GM23338 (cell line): ENCODE measurements around the gene SLC25A25. TPM values are rescaled to one million over a fixed set of nuclear protein-coding genes. Genes with fewer than 3 reads are reported as not detected.
"Not testable (repeated sequence)": the region's sequence is repeated elsewhere in the genome, so short reads cannot be mapped to it uniquely, and the experiment has no call there.

Source experiments
- ATAC-seq: fragments of 200-7000 bp; cut with Tn5 transposase; 3 replicates; pipeline ENCODE4 v1.9.1; 2020
- DNase-seq: peaks from one replicate; pipeline ENCODE4 v3.0.0-alpha.2; 2015; ENCODE audit warnings: low spot score
- H2AFZ ChIP-seq: fragments of 200-600 bp; sonication (generic); 2 replicates; pipeline ENCODE4 v1.8.0; 2016; ENCODE audit warnings: antibody characterized with exemption, mild to moderate bottlenecking, moderate library complexity
- H3F3A ChIP-seq: fragments of 200-600 bp; sonication (generic); replicated peaks from 2 replicates; pipeline ENCODE4 v1.8.0; 2017; ENCODE audit warnings: antibody characterized with exemption, mixed run types, low read depth
- H3K27ac ChIP-seq: fragments of 200-600 bp; sonication (generic); 2 replicates; pipeline ENCODE4 v1.6.1; 2016; ENCODE audit warnings: low read depth
- H3K27me3 ChIP-seq: fragments of 200-600 bp; sonication (generic); 2 replicates; pipeline ENCODE4 v1.8.0; 2016; ENCODE audit warnings: mild to moderate bottlenecking, mixed run types, moderate library complexity; ENCODE audit not compliant: insufficient read depth
- H3K36me3 ChIP-seq: fragments of 200-600 bp; sonication (generic); 2 replicates; pipeline ENCODE4 v1.8.0; 2016; ENCODE audit warnings: mild to moderate bottlenecking; ENCODE audit not compliant: insufficient read depth
- H3K4me1 ChIP-seq: fragments of 200-600 bp; sonication (generic); 2 replicates; pipeline ENCODE4 v1.8.0; 2016; ENCODE audit warnings: mild to moderate bottlenecking, moderate library complexity; ENCODE audit not compliant: insufficient read depth
- H3K4me2 ChIP-seq: fragments of 200-600 bp; sonication (generic); 2 replicates; pipeline ENCODE4 v1.7.1; 2017; ENCODE audit warnings: mixed run types
- H3K4me3 ChIP-seq: fragments of 200-600 bp; sonication (generic); 2 replicates; pipeline ENCODE4 v1.6.1; 2016; ENCODE audit warnings: mixed run types
- H3K79me2 ChIP-seq: fragments of 200-600 bp; sonication (generic); replicated peaks from 2 replicates; pipeline ENCODE4 v1.8.0; 2017; ENCODE audit warnings: mild to moderate bottlenecking; ENCODE audit not compliant: insufficient read depth
- H3K9me2 ChIP-seq: fragments of 200-600 bp; sonication (generic); 2 replicates; pipeline ENCODE4 v1.8.0; 2017; ENCODE audit not compliant: insufficient read depth
- H4K20me1 ChIP-seq: fragments of 200-600 bp; sonication (generic); replicated peaks from 2 replicates; pipeline ENCODE4 v1.8.0; 2017; ENCODE audit warnings: mild to moderate bottlenecking; ENCODE audit not compliant: insufficient read depth
- H3K27ac Mint-ChIP-seq: 2 replicates; pipeline ENCODE4 v1.8.0; 2020; ENCODE audit warnings: inconsistent platforms, mild to moderate bottlenecking, moderate library complexity, mixed read lengths
- H3K27me3 Mint-ChIP-seq: 3 replicates; pipeline ENCODE4 v1.8.0; 2022; ENCODE audit warnings: low read depth, mild to moderate bottlenecking, moderate library complexity, mixed read lengths, inconsistent platforms; ENCODE audit not compliant: insufficient read depth, poor library complexity
- H3K36me3 Mint-ChIP-seq: 3 replicates; pipeline ENCODE4 v1.8.0; 2021; ENCODE audit warnings: low read depth, mild to moderate bottlenecking, inconsistent platforms, moderate library complexity, mixed read lengths
- H3K4me1 Mint-ChIP-seq: 3 replicates; pipeline ENCODE4 v1.8.0; 2020; ENCODE audit warnings: mild to moderate bottlenecking, inconsistent platforms, mixed read lengths
- H3K4me3 Mint-ChIP-seq: 3 replicates; pipeline ENCODE4 v1.8.0; 2021; ENCODE audit warnings: moderate library complexity, mild to moderate bottlenecking, inconsistent platforms, mixed read lengths
- H3K9me3 Mint-ChIP-seq: 3 replicates; pipeline ENCODE4 v1.8.0; 2020; ENCODE audit warnings: moderate library complexity, mild to moderate bottlenecking, inconsistent platforms, mixed read lengths
- CREB1 ChIP-seq: fragments of 250-450 bp; sonication (Bioruptor Pico); IDR thresholded peaks from 2 replicates; pipeline ENCODE4 v1.5.0; 2020; ENCODE audit warnings: low read depth, mild to moderate bottlenecking, moderate library complexity
- EZH2phosphoT487 ChIP-seq: fragments of 200-600 bp; sonication (generic); IDR thresholded peaks from one replicate; pipeline ENCODE4 v1.8.1; 2018; ENCODE audit warnings: antibody characterized with exemption; ENCODE audit not compliant: unreplicated experiment
- JUNB ChIP-seq: IDR thresholded peaks from one replicate; pipeline ENCODE4 v1.6.1; 2016; ENCODE audit warnings: antibody characterized with exemption; ENCODE audit not compliant: unreplicated experiment
- POLR2AphosphoS5 ChIP-seq: IDR thresholded peaks from 2 replicates; pipeline ENCODE4 v1.6.1; 2016; ENCODE audit warnings: antibody characterized with exemption, low read depth
- STAT1 ChIP-seq: IDR thresholded peaks from one replicate; pipeline ENCODE4 v1.6.1; 2016; ENCODE audit warnings: antibody characterized with exemption; ENCODE audit not compliant: unreplicated experiment
- polyA plus RNA-seq: library from polyadenylated mRNA; unstranded; fragments of >200 nt; fragmentation: Nextera tagmentation; extraction: Ambion mirVana; gene quantifications from 2 replicates; pipeline ENCODE4 v1.2.1, GENCODE V29; 2016
- total RNA-seq: library from RNA; depleted of rRNA; stranded (reverse); fragments of >200 nt; shearing (Covaris generic); gene quantifications from 2 replicates; pipeline ENCODE4 v1.2.3, GENCODE V29; 2014
- TF ChIP-seq, protein P1 (sequence below): IDR thresholded peaks from 2 replicates; pipeline ENCODE4 v1.6.1; 2016; ENCODE audit warnings: antibody characterized with exemption
- TF ChIP-seq, protein P2 (sequence below), 2 experiments: fragments of 200-600 bp in 1 of 2; sonication (generic) in 1 of 2; conservative IDR thresholded peaks; 2 replicates each; pipeline versions ENCODE4 v1.5.1 to v1.6.1; 2016 to 2017; ENCODE audit warnings: antibody characterized with exemption in 2 of 2, low read depth in 2 of 2, mild to moderate bottlenecking in 2 of 2, moderate library complexity in 1 of 2

SLC25A25 gene
- total and polyA plus RNA-seq, 2 experiments from 2014 or later: 7.1 to 27.0 TPM

DNA sequence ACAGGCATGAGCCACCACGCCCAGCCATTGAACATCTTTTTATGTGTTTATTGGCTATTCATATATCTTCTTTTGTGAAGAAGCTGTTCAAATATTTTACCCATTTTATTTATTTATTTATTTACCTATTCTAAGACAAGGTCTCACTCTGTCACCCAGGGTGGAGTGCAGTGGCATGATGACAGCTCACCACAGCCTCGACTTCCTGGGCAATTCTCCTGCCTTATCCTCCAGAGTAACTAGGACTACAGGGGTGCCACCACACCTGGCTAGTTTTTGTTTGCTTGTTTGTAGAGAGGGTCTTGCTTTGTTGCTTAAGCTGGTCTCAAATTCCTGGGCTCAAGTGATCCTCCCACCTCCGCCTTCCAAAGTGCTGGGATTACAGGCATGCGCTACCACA, 34.4 kb upstream of the SLC25A25 start (continued):
- TF ChIP-seq POLR2AphosphoS5: no peak
- TF ChIP-seq JUNB: no peak
- TF ChIP-seq CREB1 (CRISPR knock-in tag): no peak

DNA sequence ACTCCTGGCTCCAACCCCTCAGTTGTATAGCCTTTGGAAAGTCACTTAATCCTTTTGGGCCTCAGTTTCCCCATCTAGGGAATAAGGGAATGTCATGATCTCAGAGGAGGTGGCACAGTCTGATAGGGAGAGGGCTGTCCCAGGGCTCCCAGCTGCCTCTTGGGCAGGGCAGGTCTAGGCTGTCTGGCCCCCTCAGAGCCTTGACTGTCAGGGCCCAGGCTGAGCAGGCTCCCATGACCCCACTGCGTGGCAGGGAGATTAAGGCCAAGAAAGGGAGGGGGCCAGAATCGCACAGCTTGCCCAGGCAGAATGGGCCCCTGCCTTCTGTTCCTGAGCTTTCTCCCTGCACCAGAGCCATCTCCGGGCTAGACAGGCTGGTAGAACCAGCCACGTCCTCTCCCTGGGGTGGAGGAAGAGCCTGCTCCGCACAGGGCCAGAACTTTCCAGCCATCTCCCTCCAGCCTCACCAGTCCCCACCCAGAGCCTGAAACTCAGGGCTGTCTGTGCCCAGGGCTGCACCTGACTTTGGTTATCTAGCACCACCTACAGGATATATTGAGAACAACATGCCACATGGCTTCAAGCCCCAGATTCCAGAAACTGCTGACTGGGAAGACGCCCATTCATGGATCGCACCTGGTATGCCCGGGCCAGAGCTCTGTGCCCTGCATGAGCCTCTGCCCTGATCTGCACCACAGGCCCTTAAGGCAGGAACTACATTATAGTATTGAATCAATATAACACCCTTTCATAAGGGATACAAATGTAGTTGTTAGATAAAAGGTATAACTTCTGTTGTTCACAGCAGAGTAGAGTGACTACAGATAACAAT, 33.0 kb upstream of the SLC25A25 start:
- Mint-ChIP-seq H3K4me3 (no peak overlapping the region), H3K4me1 (no peaks in the 10 kb centered on the region), H3K9me3 (no peaks in the 10 kb centered on the region), H3K27me3 (peaks cover 13% of the 10 kb centered on the region), H3K27ac (no peak overlapping the region; the same call in 1 of the 2 replicates), H3K36me3 (no peaks in the 10 kb centered on the region)
- peak; percentile 96 for DNase-seq
- no peaks in the 10 kb centered on the region for H3K36me3 ChIP-seq
- H4K20me1 ChIP-seq: no peaks in the 10 kb centered on the region
- 0 out of 2 replicates have a peak, but pooled peaks cover 2% of the 10 kb centered on the region for H3F3A ChIP-seq
- peak; percentile 99 for ATAC-seq
- no peaks in the 10 kb centered on the region for H3K4me1 ChIP-seq
- no peak overlapping the region for H3K4me2 ChIP-seq
- H2AFZ ChIP-seq: no peak overlapping the region; the same call in 1 of the 2 replicates
- peak; percentile 46 for TF ChIP-seq CREB1 (CRISPR knock-in tag)
- TF ChIP-seq STAT1: no peak
- TF ChIP-seq, protein P1, sequence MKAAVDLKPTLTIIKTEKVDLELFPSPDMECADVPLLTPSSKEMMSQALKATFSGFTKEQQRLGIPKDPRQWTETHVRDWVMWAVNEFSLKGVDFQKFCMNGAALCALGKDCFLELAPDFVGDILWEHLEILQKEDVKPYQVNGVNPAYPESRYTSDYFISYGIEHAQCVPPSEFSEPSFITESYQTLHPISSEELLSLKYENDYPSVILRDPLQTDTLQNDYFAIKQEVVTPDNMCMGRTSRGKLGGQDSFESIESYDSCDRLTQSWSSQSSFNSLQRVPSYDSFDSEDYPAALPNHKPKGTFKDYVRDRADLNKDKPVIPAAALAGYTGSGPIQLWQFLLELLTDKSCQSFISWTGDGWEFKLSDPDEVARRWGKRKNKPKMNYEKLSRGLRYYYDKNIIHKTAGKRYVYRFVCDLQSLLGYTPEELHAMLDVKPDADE: 0 out of 2 replicates have a peak, but pooled peaks have one; percentile 43
- no peak for TF ChIP-seq JUNB
- TF ChIP-seq, protein P2, sequence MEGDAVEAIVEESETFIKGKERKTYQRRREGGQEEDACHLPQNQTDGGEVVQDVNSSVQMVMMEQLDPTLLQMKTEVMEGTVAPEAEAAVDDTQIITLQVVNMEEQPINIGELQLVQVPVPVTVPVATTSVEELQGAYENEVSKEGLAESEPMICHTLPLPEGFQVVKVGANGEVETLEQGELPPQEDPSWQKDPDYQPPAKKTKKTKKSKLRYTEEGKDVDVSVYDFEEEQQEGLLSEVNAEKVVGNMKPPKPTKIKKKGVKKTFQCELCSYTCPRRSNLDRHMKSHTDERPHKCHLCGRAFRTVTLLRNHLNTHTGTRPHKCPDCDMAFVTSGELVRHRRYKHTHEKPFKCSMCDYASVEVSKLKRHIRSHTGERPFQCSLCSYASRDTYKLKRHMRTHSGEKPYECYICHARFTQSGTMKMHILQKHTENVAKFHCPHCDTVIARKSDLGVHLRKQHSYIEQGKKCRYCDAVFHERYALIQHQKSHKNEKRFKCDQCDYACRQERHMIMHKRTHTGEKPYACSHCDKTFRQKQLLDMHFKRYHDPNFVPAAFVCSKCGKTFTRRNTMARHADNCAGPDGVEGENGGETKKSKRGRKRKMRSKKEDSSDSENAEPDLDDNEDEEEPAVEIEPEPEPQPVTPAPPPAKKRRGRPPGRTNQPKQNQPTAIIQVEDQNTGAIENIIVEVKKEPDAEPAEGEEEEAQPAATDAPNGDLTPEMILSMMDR (conservative IDR thresholded peaks at IDR 0.05; ENCODE audit: low read depth in 2 of 2): peak; percentile 83 to 99
- TF ChIP-seq EZH2phosphoT487: no peak
- no peak for TF ChIP-seq POLR2AphosphoS5
- H3K27me3 ChIP-seq: no peaks in the 10 kb centered on the region
- no peak overlapping the region for H3K4me3 ChIP-seq
- no peak overlapping the region for H3K27ac ChIP-seq
- H3K9me2 ChIP-seq: no peaks in the 10 kb centered on the region
- no peaks in the 10 kb centered on the region for H3K79me2 ChIP-seq

DNA sequence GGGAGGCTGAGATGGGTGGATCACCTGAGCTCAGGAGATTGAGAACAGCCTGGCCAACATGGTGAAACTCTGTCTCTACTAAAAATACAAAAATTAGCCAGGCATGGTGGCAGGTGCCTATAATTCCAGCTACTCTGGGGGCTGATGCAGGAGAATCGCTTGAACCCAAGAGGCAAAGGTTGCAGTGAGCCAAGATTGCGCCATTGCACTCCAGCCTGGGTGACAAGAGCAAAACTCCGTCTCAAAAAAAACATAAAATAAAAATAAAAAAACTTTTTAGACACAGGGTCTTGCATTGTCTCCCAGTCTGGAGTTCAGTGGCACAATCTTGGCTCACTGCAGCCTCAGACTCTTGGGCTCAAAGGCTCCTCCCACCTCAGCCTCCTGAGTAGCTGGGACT, 31.5 kb upstream of the SLC25A25 start:
- not testable (repeated sequence) for H3K4me1 ChIP-seq, H3K36me3 Mint-ChIP-seq, ATAC-seq

DNA sequence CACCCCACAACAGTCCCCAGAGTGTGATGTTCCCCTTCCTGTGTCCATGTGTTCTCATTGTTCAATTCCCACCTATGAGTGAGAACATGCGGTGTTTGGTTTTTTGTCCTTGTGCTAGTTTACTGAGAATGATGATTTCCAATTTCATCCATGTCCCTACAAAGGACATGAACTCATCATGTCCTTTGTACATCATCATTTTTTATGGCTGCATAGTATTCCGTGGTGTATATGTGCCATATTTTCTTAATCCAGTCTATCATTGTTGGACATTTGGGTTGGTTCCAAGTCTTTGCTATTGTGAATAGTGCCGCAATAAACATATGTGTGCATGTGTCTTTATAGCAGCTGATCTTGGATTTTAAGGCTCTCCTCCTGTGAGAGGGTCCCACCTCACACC, 27.2 kb upstream of the SLC25A25 start:
- not testable (repeated sequence) for DNase-seq

More for the DNA sequence above, 31.5 kb upstream of the SLC25A25 start:
- not testable (repeated sequence) for H3K4me3 Mint-ChIP-seq, H3K27ac Mint-ChIP-seq, H3K4me1 Mint-ChIP-seq, H3K4me2 ChIP-seq, H3K9me3 Mint-ChIP-seq, H3K27me3 ChIP-seq, DNase-seq, H3K79me2 ChIP-seq, H3K9me2 ChIP-seq, H3K27ac ChIP-seq, H3K4me3 ChIP-seq, H4K20me1 ChIP-seq, H3F3A ChIP-seq, H2AFZ ChIP-seq, H3K36me3 ChIP-seq
- H3K27me3 Mint-ChIP-seq: peaks cover 11% of the 10 kb centered on the region

More for the DNA sequence above, 27.2 kb upstream of the SLC25A25 start:
- H4K20me1 ChIP-seq, H3K36me3 ChIP-seq, H3K79me2 ChIP-seq, H3K36me3 Mint-ChIP-seq, H3K4me2 ChIP-seq, H3F3A ChIP-seq, ATAC-seq, H2AFZ ChIP-seq, H3K4me1 Mint-ChIP-seq, H3K4me1 ChIP-seq, H3K4me3 Mint-ChIP-seq, H3K27ac ChIP-seq, H3K9me3 Mint-ChIP-seq, H3K27ac Mint-ChIP-seq, H3K27me3 ChIP-seq, H3K4me3 ChIP-seq, H3K9me2 ChIP-seq: not testable (repeated sequence)
- H3K27me3 Mint-ChIP-seq: peaks cover 15% of the 10 kb centered on the region
